ENCODE results near the gene CYP26B1. TPM values are rescaled to one million over a fixed set of nuclear protein-coding genes. Genes with fewer than 3 reads are reported as not detected.

Gene CYP26B1
- polyA plus RNA-seq, 1 experiment, result 0.27 TPM

DNA sequence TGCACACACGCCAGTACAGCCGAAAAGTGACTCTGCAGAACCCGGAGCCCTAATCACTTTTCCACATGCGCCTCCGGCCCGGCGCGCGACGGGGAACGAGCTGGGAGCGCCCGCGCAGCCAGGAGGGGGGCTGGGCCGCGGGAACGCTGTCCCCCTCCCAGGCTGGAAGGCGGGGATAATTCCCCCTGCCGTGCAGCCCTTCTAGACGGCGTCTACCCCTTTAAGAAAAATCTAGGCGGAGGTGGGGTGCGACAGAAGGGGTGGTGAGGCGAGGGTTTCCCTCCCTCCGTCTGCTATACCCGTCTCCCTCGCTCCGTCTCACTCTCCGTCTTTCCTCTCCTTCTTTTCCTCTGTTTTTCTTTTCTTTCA lies 2.4 kb downstream of the CYP26B1 start:
- Histone ChIP-seq H3K4me3 (ENCODE audit: low read depth, low read length) (peak overlapping the region; percentile 18; the same call in 1 of the 2 replicates), H3K27me3 (ENCODE audit: control insufficient read depth, insufficient read depth, low read length) (peaks cover 51% of the 10 kb centered on the region), H3K36me3 (ENCODE audit: control insufficient read depth, insufficient read depth, low read length) (no peaks in the 10 kb centered on the region)
- TF ChIP-seq, protein P1, sequence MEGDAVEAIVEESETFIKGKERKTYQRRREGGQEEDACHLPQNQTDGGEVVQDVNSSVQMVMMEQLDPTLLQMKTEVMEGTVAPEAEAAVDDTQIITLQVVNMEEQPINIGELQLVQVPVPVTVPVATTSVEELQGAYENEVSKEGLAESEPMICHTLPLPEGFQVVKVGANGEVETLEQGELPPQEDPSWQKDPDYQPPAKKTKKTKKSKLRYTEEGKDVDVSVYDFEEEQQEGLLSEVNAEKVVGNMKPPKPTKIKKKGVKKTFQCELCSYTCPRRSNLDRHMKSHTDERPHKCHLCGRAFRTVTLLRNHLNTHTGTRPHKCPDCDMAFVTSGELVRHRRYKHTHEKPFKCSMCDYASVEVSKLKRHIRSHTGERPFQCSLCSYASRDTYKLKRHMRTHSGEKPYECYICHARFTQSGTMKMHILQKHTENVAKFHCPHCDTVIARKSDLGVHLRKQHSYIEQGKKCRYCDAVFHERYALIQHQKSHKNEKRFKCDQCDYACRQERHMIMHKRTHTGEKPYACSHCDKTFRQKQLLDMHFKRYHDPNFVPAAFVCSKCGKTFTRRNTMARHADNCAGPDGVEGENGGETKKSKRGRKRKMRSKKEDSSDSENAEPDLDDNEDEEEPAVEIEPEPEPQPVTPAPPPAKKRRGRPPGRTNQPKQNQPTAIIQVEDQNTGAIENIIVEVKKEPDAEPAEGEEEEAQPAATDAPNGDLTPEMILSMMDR (IDR thresholded peaks at IDR 0.05; ENCODE audit: insufficient read depth, low read depth, low read length), result no peak
- no peak for DNase-seq (ENCODE audit: low read depth)
- ChIA-PET POLR2A (no interaction called here), CTCF (interaction anchor here (0.6 kb wide), 1 partner anchor 688 kb away, joined by 3 read pairs; no protein-coding TSS in a partner anchor)

DNA sequence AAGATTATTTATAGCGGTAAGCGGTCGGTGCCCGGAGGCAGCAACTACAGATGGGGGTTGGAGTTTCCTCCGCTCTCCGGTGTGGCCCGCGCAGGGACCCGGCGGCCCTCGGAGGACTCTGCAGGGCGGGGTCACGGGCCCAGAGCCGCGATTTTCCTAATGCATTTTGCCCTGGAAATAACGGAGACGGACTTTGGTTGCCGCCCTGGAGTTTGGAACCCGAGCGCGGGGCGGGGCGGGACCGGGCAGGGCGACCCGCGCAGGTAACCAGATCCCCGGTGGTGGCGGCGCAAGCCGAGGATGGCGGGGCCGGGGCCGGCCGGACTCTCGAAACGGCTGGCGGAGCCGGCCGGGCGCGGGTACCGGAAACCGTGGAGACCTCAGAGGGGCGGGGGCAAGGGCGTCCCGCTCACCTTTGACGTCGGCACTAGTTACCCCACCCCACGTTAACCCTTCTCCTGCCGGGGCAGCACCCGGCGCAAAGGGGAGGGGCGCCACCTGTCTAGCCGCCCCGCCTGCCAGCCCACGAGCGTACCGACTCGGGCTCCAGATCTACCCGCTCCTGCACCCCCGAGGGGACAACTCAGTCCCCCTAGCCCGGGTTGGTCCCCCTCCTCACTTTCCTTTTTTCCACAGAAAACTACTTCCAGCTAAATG lies 2.9 kb downstream of the CYP26B1 start:
- TF ChIP-seq, protein P1 (IDR thresholded peaks at IDR 0.05; ENCODE audit: insufficient read depth, low read depth, low read length), result no peak
- H3K36me3 ChIP-seq (ENCODE audit: control insufficient read depth, insufficient read depth, low read length), result no peaks in the 10 kb centered on the region
- CTCF ChIA-PET, result interaction anchor here (0.6 kb wide), 1 partner anchor 687 kb away, joined by 3 read pairs; no protein-coding TSS in a partner anchor
- POLR2A ChIA-PET, result no interaction called here
- H3K4me3 ChIP-seq (ENCODE audit: low read depth, low read length), result peak overlapping the region; percentile 9
- DNase-seq (ENCODE audit: low read depth), result no peak
- H3K27me3 ChIP-seq (ENCODE audit: control insufficient read depth, insufficient read depth, low read length), result peaks cover 48% of the 10 kb centered on the region

- DNase-seq (ENCODE audit: low read depth), result no peak
- Histone ChIP-seq H3K27me3 (ENCODE audit: control insufficient read depth, insufficient read depth, low read length) (peaks cover 44% of the 10 kb centered on the region), H3K36me3 (ENCODE audit: control insufficient read depth, insufficient read depth, low read length) (no peaks in the 10 kb centered on the region), H3K4me3 (ENCODE audit: low read depth, low read length) (no peak overlapping the region)
- ChIA-PET POLR2A (no interaction called here), CTCF (no interaction called here)
- TF ChIP-seq, protein P1 (IDR thresholded peaks at IDR 0.05; ENCODE audit: insufficient read depth, low read depth, low read length), result no peak
These were observed 3.4 kb downstream of the CYP26B1 start for GRCh38 chr2:72144274-72144631.

- ChIA-PET POLR2A (no interaction called here), CTCF (interaction anchor here (1.0 to 1.1 kb wide), 2 partner anchors 27 to 342 kb away, joined by 3 read pairs; no protein-coding TSS in a partner anchor)
- TF ChIP-seq, protein P1 (IDR thresholded peaks at IDR 0.05; ENCODE audit: insufficient read depth, low read depth, low read length), result no peak
- Histone ChIP-seq H3K36me3 (ENCODE audit: control insufficient read depth, insufficient read depth, low read length) (no peaks in the 10 kb centered on the region), H3K4me3 (ENCODE audit: low read depth, low read length) (no peak overlapping the region), H3K27me3 (ENCODE audit: control insufficient read depth, insufficient read depth, low read length) (peaks cover 41% of the 10 kb centered on the region)
- no peak for DNase-seq (ENCODE audit: low read depth)
These were observed 4.0 kb downstream of the CYP26B1 start for GRCh38 chr2:72143441-72144273.

Data from BJ (cell line).